Osteocyte (in vitro differentiated cells): ENCODE results near the gene TRPV2. TPM values are rescaled to one million over a fixed set of nuclear protein-coding genes. Genes with fewer than 3 reads are reported as not detected.
A peak's percentile ranks its signal among the peaks of the same experiment; 100 is the strongest.

Experiments
- DNase-seq: peaks from one replicate; pipeline ENCODE4 v3.0.0; 2021; ENCODE audit warnings: mixed read lengths; ENCODE audit not compliant: unreplicated experiment; ENCODE audit errors: extremely low spot score
- H3K27ac Mint-ChIP-seq: one replicate; pipeline ENCODE4 v1.8.0; 2021; ENCODE audit warnings: mild to moderate bottlenecking, mixed read lengths; ENCODE audit not compliant: unreplicated experiment
- H3K27me3 Mint-ChIP-seq: one replicate; pipeline ENCODE4 v1.8.0; 2021; ENCODE audit warnings: mixed read lengths; ENCODE audit not compliant: unreplicated experiment
- H3K36me3 Mint-ChIP-seq: one replicate; pipeline ENCODE4 v1.8.0; 2021; ENCODE audit warnings: mixed read lengths; ENCODE audit not compliant: unreplicated experiment
- H3K4me1 Mint-ChIP-seq: one replicate; pipeline ENCODE4 v1.8.0; 2021; ENCODE audit warnings: mixed read lengths; ENCODE audit not compliant: unreplicated experiment
- H3K4me3 Mint-ChIP-seq: one replicate; pipeline ENCODE4 v1.8.0; 2021; ENCODE audit warnings: mild to moderate bottlenecking, moderate library complexity, mixed read lengths; ENCODE audit not compliant: unreplicated experiment
- H3K9me3 Mint-ChIP-seq: one replicate; pipeline ENCODE4 v1.8.0; 2021; ENCODE audit warnings: mixed read lengths; ENCODE audit not compliant: unreplicated experiment
- total RNA-seq: library from RNA; stranded (reverse); gene quantifications from 2 replicates; pipeline ENCODE4 v1.2.1, GENCODE V29; 2021
- TF ChIP-seq, protein P1 (sequence below): fragments of 200-600 bp; sonication (generic); IDR thresholded peaks from 2 replicates; pipeline ENCODE4 v1.5.0; 2021; ENCODE audit warnings: antibody characterized with exemption, mild to moderate bottlenecking, moderate library complexity

Gene TRPV2
- total RNA-seq, 1 donor from 2014 or later, result 1.3 TPM

- no peak overlapping the region for H3K4me3 Mint-ChIP-seq
- TF ChIP-seq, protein P1, sequence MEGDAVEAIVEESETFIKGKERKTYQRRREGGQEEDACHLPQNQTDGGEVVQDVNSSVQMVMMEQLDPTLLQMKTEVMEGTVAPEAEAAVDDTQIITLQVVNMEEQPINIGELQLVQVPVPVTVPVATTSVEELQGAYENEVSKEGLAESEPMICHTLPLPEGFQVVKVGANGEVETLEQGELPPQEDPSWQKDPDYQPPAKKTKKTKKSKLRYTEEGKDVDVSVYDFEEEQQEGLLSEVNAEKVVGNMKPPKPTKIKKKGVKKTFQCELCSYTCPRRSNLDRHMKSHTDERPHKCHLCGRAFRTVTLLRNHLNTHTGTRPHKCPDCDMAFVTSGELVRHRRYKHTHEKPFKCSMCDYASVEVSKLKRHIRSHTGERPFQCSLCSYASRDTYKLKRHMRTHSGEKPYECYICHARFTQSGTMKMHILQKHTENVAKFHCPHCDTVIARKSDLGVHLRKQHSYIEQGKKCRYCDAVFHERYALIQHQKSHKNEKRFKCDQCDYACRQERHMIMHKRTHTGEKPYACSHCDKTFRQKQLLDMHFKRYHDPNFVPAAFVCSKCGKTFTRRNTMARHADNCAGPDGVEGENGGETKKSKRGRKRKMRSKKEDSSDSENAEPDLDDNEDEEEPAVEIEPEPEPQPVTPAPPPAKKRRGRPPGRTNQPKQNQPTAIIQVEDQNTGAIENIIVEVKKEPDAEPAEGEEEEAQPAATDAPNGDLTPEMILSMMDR, result no peak
- DNase-seq, result no peak
- no peaks in the 10 kb centered on the region for H3K9me3 Mint-ChIP-seq
- H3K4me1 Mint-ChIP-seq, result peaks cover 46% of the 10 kb centered on the region
- H3K36me3 Mint-ChIP-seq, result peaks cover 26% of the 10 kb centered on the region
- H3K27me3 Mint-ChIP-seq, result no peaks in the 10 kb centered on the region
- H3K27ac Mint-ChIP-seq, result peak overlapping the region; percentile 46
Measured at GRCh38 chr17:16442594-16443510, 27.5 kb downstream of the TRPV2 start.

- no peak overlapping the region for H3K4me3 Mint-ChIP-seq
- no peaks in the 10 kb centered on the region for H3K27me3 Mint-ChIP-seq
- peak overlapping the region; percentile 52 for H3K27ac Mint-ChIP-seq
- TF ChIP-seq, protein P1, result no peak
- H3K9me3 Mint-ChIP-seq, result no peaks in the 10 kb centered on the region
- H3K4me1 Mint-ChIP-seq, result peaks cover 41% of the 10 kb centered on the region
- DNase-seq, result no peak
- peaks cover 29% of the 10 kb centered on the region for H3K36me3 Mint-ChIP-seq
Measured at GRCh38 chr17:16443511-16444257, 28.3 kb downstream of the TRPV2 start.

GRCh38 chr17:16444258-16444886 lies 29.0 kb downstream of the TRPV2 start:
- H3K36me3 Mint-ChIP-seq, result peaks cover 29% of the 10 kb centered on the region

DNA sequence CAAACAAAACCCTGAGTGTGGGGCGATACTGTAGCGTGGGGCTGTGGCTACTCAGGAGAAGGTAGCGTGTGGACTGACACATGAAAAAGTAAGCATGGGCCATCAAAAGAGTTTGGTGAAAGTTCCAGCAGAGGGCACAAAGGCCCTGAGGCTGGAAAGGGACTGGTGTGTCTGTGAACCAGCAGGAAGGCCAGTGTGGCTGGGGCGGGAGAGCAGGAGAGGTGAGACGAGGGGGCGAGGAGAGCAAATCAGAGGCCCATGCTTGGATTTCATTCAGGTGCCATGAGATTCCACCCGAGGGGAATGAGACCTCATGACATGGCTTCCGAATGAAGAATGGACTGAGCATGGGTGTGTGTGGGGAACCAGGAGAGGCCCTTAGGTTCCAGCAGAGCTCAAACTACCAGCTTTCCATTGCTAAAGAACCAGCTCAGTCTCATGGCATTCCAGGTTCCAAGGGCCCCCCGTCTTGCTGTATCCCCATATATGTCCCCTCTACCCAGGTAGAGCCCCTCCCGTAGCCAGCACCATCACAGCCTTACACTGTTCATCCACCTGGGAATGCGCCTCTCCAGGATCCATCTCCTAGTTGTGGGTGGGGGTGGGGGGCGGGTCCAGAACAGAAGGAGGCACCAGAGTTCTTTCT lies 31.1 kb downstream of the TRPV2 start:
- TF ChIP-seq, protein P1, result no peak
- Mint-ChIP-seq H3K9me3 (no peaks in the 10 kb centered on the region), H3K27me3 (no peaks in the 10 kb centered on the region), H3K27ac (peak overlapping the region; percentile 31), H3K4me3 (no peak overlapping the region), H3K36me3 (peaks cover 19% of the 10 kb centered on the region), H3K4me1 (peaks cover 18% of the 10 kb centered on the region)
- no peak for DNase-seq

More at GRCh38 chr17:16444258-16444886, 29.0 kb downstream of the TRPV2 start:
- TF ChIP-seq, protein P1, result no peak
- peak overlapping the region; percentile 52 for H3K27ac Mint-ChIP-seq
- H3K9me3 Mint-ChIP-seq, result no peaks in the 10 kb centered on the region
- H3K27me3 Mint-ChIP-seq, result no peaks in the 10 kb centered on the region
- no peak for DNase-seq
- peaks cover 39% of the 10 kb centered on the region for H3K4me1 Mint-ChIP-seq
- H3K4me3 Mint-ChIP-seq, result no peak overlapping the region
